Measurements from ENCODE around the gene LSAMP.

LSAMP gene

DNA sequence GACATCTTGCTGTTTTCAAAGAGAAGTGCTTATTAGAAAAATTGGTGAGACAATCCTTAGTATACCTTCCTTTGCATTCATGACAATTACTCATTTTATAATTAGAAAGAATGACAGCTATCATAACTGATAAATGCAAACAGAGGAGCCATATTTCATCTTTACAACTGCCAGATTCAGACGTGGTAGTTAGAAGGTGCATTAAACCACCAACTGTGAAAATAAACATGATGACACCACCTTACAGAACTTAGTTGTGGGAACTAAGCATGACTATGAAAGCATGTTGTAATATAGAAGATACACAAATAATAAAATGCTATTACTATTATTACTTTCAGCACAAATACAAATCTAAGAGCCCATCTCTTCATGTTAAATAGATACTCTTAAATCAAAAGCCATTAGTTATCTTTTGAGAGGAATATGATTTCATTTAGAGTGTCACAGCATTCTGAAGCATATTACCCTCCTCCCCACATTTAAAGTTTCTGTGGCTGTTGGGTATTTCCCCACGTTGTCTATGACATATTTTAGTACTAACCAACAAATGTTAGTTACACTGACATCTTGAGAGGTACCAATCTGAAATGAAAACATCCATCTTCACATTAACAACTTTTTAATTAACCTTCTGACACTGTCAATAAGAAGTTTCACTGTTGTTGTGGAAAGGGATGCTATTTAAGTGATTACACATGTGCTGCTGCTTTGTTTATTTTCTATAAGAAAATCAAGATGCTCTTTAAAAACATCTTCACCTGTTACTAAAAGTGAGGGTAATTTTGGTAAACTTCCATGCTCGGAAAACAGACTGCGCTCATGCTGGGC is 163.8 kb downstream of the LSAMP start:
- no peak for DNase-seq

DNA sequence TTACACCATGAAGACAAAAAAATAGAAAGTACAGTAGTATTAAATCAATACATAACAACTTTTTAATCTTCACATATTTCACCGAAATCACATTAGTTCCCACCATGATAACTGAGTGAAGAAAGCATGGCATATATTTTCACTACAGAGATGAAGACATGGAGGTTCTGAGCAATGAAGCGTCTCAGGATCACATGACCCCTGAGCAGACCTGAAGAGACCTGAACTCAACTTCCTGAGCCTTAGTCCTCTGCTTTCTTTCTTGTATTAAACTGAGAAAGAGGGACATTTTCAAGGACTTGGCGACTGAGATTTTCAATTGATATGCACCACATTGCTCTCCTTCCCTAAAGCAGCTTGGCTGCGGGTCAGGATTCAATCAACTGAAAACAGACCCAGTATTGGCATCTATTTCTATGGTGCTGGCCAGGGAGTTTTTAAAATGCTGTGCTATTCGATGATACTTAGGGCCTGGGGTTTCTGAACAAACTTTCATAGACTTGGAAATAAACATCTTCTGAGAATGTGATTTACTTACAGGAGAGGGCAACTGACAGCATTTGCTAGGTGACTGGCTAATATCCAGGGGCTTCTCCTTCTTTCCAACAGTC is 165.1 kb downstream of the LSAMP start:
- DNase-seq, result no peak

- DNase-seq, result no peak
These were observed 168.6 kb downstream of the LSAMP start for GRCh38 chr3:116276675-116277074.

DNA sequence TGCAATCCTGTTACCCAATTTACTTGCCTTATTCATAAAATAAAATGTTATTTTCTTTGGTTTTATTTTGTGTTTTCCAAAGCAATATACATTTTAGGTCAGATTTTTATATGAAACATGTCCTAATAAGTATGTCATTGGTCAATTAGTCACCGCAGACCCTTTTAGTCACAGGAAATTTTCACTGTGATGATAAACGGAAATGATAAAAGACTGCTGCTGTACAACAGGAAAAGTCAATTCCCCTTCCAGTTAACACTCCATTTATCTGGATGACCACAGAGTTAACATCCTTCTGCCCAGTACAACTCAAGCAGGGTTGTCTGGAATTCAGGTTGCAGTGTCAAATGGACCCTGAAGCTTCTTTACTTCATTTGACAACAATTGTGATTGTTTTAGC is 175.2 kb downstream of the LSAMP start:
- no peak for DNase-seq

- no peak for DNase-seq
These were observed 178.2 kb downstream of the LSAMP start for GRCh38 chr3:116267116-116267515.

- no peak for DNase-seq
These were observed 179.2 kb downstream of the LSAMP start for GRCh38 chr3:116265976-116266584.

GRCh38 chr3:116265320-116265695 is 180.0 kb downstream of the LSAMP start:
- no peak for DNase-seq

GRCh38 chr3:116264546-116265319 is 180.6 kb downstream of the LSAMP start:
- no peak for DNase-seq

DNA sequence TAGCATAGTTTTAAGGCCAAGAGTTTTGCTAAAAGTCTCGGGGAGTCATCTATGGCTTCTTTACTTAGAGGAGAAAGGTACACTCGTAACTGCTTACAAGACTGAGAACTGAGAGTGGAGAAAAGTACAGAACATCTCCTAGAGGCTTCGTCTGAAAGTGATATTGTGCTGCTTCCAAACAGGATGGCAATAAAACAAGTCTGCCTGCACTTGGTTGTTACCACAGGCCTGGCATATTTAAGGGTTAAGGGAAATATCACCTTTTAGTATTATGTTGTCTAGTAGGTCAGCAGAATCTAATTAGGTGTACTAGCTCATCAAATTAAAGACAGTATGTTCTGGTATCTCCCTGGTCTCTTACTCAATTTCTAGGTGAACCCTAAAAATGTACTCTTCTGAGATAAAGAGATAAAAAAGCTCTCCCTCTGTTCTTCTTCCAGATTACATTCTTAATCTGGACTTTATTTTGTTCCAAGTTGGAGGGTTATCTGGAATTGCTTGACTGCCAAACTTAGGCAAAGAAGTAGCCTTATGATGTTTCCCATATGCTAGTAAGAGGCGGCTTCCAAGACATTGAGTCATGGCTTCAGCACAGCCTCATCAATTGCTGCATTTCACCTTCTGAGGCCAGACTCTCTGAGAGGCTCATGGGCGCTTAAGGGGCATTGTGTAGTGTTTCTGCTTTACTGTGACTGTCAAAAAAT is 181.3 kb downstream of the LSAMP start:
- no peak for DNase-seq

- no peak for DNase-seq
These were observed 184.8 kb downstream of the LSAMP start for GRCh38 chr3:116260491-116260890.

- no peak for DNase-seq
These were observed 185.3 kb downstream of the LSAMP start for GRCh38 chr3:116259984-116260383.

DNA sequence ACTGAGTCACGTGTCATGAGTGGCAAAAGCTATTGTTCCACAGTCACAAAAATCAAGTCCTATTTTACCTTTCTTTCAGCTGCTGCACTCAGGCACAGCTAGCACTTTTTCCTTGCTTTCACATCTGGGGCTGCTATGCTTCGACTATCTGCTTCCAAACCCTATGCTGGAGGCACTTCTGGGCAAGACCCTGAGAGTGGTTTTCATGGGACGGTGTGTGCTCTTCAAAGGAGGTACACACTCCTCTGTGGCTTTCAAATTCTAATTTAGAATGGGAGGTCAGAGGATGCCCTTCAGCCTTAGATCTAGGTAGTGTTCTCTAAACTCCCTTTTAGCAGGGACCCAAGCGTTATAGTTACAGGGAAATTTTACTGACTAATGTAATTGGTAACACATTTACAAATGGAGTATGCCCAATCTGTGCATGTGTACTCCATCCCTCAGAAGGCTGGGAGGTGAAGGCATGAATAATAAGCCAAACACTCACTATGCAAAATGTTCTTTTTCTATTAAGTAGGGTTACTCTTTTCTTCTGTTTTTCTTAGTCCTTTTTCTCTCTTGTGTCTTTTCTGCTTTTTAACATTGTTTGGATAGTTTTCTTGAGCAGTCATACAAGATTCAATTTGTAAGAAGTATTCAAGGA is 188.3 kb downstream of the LSAMP start:
- no peak for DNase-seq

DNA sequence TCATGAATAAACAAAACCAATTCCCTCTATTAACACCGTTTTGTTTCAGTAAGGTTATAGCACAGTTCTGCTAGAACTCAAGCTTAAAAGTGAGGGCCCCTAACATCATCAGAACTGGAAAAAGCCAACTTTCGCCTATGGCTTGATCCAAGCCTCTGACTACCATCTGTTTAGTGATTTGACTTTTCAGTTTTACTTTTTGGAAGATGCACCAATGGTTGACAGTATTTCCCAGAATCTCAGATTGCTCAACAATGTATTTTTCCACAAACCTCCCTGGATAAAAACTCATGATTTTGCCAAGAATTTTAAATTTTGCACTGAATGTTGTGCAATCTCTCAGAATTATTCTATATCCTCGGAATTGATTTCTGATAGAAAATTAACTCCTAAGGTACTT is 190.7 kb downstream of the LSAMP start:
- DNase-seq, result no peak

GRCh38 chr3:116253511-116253910 is 191.8 kb downstream of the LSAMP start:
- no peak for DNase-seq

DNA sequence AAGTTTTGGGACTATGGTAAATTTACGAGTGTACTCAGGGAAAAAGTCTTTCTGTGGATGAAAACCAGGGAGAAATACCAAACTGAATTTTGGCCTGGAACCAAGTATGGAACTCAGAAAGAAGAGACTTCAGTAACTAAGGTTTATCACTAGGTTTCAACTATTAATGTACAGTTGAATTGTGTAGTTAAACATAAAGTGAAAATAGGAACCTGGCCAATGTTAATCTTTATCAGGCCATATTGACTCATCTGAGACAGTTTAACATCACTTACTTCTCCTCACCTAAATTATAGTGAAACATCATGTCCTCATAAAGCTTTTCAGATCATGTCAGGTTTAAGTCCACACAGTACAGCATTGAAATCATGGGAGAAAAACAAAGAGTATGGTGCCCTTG is 197.7 kb downstream of the LSAMP start:
- no peak for DNase-seq

DNA sequence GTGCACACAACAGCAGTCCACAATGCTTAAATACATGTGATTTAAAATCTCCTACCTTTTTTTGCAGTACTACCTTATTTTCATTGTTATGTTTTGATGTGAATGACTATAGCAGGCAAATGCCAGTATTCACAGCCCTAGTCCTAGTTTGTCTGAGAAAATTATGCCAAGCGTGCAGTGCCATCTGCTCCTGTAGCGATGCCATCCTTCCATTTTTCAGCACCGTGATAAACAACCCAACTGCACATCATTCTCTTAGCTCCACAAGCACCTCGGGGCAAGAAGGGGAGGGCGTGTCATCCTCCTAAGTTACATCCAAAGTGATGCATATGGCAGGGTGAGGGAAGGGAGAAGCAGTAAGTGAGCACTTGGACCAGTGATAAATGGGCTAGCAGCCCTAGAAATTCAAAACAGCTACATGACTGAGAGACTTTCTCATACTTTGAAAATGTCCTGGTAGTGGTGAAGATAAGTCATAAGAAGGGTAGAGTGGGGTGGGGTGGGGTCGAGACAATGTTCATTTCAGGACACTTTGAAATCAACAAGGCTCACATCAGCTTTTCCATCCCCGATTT is 198.8 kb downstream of the LSAMP start:
- no peak for DNase-seq

GRCh38 chr3:116242825-116243224 is 202.5 kb downstream of the LSAMP start:
- DNase-seq, result no peak

- DNase-seq, result no peak
These were observed 203.6 kb downstream of the LSAMP start for GRCh38 chr3:116241677-116242076.

DNA sequence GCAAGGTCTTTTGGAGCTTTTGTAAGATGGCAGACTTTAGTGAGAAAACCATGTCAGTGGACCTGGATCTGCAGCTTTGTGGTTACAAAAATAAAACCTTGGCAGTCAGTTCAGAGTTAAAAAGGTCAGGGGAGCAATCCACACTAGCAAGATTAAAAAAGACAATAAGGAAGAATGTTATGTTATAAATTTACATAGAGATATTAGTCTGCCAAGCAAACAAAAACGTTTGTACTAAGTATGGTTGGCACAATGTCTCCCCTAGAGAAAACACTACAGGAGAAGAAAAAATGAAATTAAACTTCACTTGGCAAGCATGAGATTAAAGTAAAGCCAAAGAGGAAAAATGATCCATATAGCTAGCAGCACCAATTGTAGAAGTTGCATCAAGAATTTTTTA is 205.0 kb downstream of the LSAMP start:
- no peak for DNase-seq

- DNase-seq, result no peak
These were observed 206.3 kb downstream of the LSAMP start for GRCh38 chr3:116238846-116239565.

GRCh38 chr3:116233711-116234357 is 211.5 kb downstream of the LSAMP start:
- no peak for DNase-seq

Measured in Kasumi-1 (cell line).